ENCODE measurements around the gene MTOR. TPM values are rescaled to one million over a fixed set of nuclear protein-coding genes. Genes with fewer than 3 reads are reported as not detected.
"Not testable (repeated sequence)": the region's sequence is repeated elsewhere in the genome, so short reads cannot be mapped to it uniquely, and the experiment has no call there.

The MTOR gene
- total and polyA plus RNA-seq, 2 of the 8 experiments (the other 6 are each of a cell fraction or from before 2014, with no cell fraction given): 44.2 to 76.8 TPM

- 92% methylated on average over 5 of the region's 5 CpGs; no CpG with 5 or more reads in 1 of the 2 experiments for WGBS, 2 experiments (ENCODE audit: extremely low coverage in 1 of 2, insufficient coverage in 1 of 2, insufficient read length in 1 of 2, insufficient replicate concordance in 2 of 2, low coverage in 1 of 2, low lambda C conversion rate in 2 of 2, missing lambda C conversion rate in 1 of 2)
- H2BK20ac ChIP-seq (ENCODE audit: low read length); H2BK15ac ChIP-seq (ENCODE audit: low read length); H3K4me2 ChIP-seq (ENCODE audit: insufficient read depth in 1 of 2, low read depth in 2 of 2, low read length in 2 of 2); H2BK5ac ChIP-seq (ENCODE audit: low read depth, low read length); H3K18ac ChIP-seq (ENCODE audit: extremely low read depth, low read length); H3K4ac ChIP-seq (replicated peaks; ENCODE audit: insufficient read length, low read depth, low read length); H3K79me2 ChIP-seq (ENCODE audit: control insufficient read depth in 1 of 2, insufficient read depth in 2 of 2, low read length in 2 of 2); FAIRE-seq; H2BK12ac ChIP-seq (ENCODE audit: low read depth, low read length); H2AK5ac ChIP-seq (ENCODE audit: low read depth, low read length); H4K5ac ChIP-seq (ENCODE audit: insufficient read length, low read depth, low read length); H4K20me1 ChIP-seq (replicated peaks in 1 of 2; ENCODE audit: control insufficient read depth in 1 of 2, insufficient read depth in 2 of 2, low read length in 2 of 2); H3K23me2 ChIP-seq (ENCODE audit: low read depth, low read length); H3K14ac ChIP-seq (ENCODE audit: insufficient read length); H3K36me3 ChIP-seq (ENCODE audit: control insufficient read depth in 2 of 4, insufficient read depth in 4 of 4, low read length in 3 of 4); H2AFZ ChIP-seq (ENCODE audit: low read length); H3K9me3 ChIP-seq (ENCODE audit: insufficient read depth in 2 of 2, low read depth in 1 of 2, low read length in 1 of 2); DNase-seq (ENCODE audit: low read depth in 1 of 2, low spot score in 2 of 2); H2BK120ac ChIP-seq (replicated peaks; ENCODE audit: low read depth, low read length); CTCF ChIA-PET (ENCODE audit: partially characterized antibody); H3K27me3 ChIP-seq (replicated peaks in 1 of 4; ENCODE audit: control insufficient read depth in 3 of 4, extremely low read depth in 1 of 4, insufficient read depth in 3 of 4, low read length in 3 of 4); H3K23ac ChIP-seq (ENCODE audit: insufficient read length); H4K8ac ChIP-seq (ENCODE audit: extremely low read depth, insufficient read depth, low read length); H3K27ac ChIP-seq (ENCODE audit: low read depth, low read length); H3K4me3 ChIP-seq (ENCODE audit: extremely low read depth in 1 of 4, insufficient read depth in 2 of 4, low read depth in 3 of 4, low read length in 4 of 4); H3K79me1 ChIP-seq (ENCODE audit: low read depth, low read length); H3K56ac ChIP-seq (replicated peaks; ENCODE audit: insufficient read length, low read depth, low read length); H3K9ac ChIP-seq (replicated peaks in 1 of 4; ENCODE audit: extremely low read depth in 1 of 4, low read depth in 3 of 4, low read length in 3 of 4); H4K91ac ChIP-seq (replicated peaks; ENCODE audit: insufficient read length, low read length): not testable (repeated sequence)
- peaks cover 0 to 10% (median 5%) of the 10 kb centered on the region in 4 experiments; a peak in 6 of 7 replicates for H3K4me1 ChIP-seq (replicated peaks in 1 of 4; ENCODE audit: control insufficient read depth in 3 of 4, insufficient read depth in 4 of 4, low read length in 3 of 4)
- POLR2A ChIA-PET (ENCODE audit: partially characterized antibody): interaction anchor here (2.3 kb wide), 1 partner anchor 14 kb away, joined by 5 read pairs; no protein-coding TSS in a partner anchor
Observed at GRCh38 chr1:11297774-11298173, 35.4 kb upstream of the MTOR start.

All from H1 (cell line).